Measurements from ENCODE around the gene KLHDC8B. TPM values are rescaled to one million over a fixed set of nuclear protein-coding genes. Genes with fewer than 3 reads are reported as not detected.

KLHDC8B gene
- 10 to 100 TPM; 41.5 to 43.8 (median 43.4) TPM for polyA plus RNA-seq (ENCODE audit: insufficient read length in 3 of 3)

DNA sequence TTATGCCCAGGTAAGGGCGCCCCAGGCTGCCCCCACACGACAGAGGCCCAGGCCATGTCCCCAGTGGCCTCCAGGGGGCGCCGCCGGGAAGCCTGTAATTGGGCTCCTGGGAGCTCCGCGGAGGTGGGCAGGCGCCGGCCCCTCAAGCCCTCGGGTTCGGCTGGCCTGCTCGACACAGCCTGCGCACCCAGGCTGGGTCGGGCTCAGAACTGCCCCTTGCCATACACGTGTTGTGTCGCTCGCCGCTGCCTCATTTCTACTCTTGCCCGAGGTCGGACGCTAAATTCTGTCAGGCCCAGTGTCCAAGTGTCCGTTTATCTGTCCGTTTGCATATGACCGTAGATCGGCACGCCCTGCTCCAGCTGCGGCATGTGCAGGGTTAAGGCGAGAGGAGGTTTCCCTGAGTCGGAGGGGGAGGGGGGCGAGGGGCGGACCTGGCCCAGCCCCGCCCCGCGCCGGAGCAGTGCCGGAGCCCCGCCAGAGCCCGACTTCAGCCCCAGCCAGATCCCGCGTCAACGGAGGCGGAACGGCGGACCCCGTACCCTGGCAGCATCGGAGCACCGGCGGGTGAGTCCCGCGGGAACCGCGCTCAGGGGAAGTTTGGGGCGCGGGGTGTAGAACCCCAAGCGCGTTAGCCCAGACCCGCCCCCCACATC, at the start of gene KLHDC8B:
KLHDC8B (plus strand) TSS at position 480 of the 656 bp plus-strand sequence. CDS start 1,172 bp downstream, outside the sequence.
- DNase-seq (ENCODE audit: low read depth in 3 of 3, low spot score in 2 of 3): peak; percentile 76 to 87 (median 79)

DNA sequence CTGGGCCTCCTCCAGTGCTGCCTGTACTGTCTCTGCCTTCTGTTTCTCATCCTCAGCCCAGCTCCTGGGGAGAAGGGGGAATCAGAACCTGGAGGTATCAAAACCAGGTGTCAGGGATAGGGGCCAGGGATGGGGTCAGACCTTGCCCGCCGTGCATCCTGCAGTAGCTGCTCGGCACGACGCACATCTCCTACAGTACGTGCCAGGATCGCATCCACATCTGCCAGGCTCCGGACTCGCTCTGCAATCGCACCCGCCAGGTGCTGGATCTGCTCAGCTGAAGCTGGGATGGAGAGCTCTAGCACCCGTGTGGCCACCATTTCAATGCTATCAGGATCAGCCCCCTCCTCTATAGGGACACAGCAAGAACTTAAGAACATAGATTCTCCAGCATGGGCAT, 49.4 kb upstream of the KLHDC8B start:
- no peak for DNase-seq (ENCODE audit: low read depth in 3 of 3, low spot score in 2 of 3)

DNA sequence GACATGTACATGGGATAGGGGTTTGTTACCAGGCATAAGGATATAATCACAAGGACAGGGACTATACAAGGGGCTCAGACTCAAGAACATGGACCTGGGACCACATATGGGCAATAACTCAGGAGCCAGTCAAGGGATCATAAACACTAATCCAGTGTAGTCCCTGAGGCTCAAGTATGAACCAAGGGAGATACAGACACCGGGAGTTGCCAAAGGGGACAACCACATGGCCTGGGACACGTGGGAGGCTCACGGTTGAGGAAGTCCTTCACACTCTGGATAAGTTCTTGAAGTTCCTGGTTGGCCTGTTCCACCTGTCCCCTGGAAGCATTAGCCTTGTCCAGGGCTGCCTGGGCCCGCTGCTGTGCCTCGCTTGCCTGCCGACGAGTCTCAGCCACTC, 48.9 kb upstream of the KLHDC8B start:
- DNase-seq (ENCODE audit: low read depth in 3 of 3, low spot score in 2 of 3): no peak

DNA sequence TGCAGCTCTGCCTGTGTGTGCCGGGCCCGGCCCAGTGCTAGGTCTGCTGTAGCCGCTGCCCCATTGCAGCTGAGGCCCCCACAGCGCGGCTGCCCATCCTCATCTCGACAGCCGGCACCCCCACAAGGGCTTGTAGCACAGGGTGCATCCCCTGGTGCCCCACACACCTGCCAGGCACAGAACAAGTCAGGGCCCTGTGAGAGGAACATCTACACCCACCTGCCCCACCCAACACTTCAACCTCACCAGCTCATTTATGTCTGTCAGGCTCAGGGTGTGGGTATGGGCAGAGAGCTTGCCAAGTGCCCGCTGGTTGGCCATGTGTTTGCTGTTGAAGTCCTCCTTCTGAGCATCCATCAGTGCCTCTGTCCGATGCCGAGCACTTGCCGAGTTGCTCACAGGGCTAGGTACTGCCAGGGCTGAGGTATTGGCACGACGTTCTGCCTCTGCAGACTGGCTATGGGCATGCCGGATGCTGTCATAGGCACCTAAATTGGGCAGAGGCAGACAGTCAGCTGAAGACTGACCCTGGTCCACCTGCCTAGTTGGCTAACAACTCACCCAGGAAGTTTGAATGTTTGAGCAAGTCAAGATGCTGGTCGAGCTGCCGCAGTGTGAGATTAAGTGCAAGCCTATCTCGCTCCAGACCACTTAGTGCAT, 48.4 kb upstream of the KLHDC8B start:
- no peak for DNase-seq (ENCODE audit: low read depth in 3 of 3, low spot score in 2 of 3)

DNA sequence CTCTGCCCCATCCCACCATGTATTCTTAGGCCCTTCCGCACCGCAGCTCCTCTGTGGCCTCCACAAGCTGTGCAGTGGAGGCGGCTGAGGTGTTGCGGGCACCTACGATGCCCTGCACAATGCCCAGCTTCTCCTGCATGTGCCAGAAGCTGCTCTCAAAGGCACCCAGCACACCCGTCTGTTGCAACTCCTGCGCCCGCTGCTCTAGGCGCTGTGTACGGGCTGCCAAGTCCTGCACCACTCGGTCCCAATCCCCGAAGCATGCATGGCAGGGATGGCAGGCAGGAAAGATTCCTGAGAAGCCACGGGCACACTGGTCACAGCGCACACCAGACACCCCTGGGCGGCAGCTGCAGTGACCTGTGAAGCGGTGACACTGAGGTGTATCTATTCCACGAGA, 47.7 kb upstream of the KLHDC8B start:
- no peak for DNase-seq (ENCODE audit: low read depth in 3 of 3, low spot score in 2 of 3)

DNA sequence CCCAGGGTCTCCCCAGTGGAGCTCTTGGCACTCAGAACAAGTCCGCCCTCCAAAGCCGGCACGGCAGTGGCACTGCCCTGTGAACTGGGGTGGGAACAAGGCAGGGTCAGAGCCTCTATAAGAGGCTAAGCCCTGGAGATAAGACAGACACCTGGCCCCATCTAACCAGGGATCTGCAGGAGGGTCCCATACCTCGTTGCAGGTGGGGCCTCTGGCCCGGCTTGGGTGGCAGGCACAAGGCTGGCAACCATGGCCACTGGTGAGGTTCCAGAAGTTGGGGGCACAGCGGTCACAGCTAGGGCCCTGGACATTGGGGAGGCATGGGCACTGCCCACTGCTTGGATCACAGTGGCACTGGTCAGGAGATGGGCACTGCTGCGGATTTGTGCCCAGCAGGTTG, 47.2 kb upstream of the KLHDC8B start:
- DNase-seq (ENCODE audit: low read depth in 3 of 3, low spot score in 2 of 3): no peak

DNA sequence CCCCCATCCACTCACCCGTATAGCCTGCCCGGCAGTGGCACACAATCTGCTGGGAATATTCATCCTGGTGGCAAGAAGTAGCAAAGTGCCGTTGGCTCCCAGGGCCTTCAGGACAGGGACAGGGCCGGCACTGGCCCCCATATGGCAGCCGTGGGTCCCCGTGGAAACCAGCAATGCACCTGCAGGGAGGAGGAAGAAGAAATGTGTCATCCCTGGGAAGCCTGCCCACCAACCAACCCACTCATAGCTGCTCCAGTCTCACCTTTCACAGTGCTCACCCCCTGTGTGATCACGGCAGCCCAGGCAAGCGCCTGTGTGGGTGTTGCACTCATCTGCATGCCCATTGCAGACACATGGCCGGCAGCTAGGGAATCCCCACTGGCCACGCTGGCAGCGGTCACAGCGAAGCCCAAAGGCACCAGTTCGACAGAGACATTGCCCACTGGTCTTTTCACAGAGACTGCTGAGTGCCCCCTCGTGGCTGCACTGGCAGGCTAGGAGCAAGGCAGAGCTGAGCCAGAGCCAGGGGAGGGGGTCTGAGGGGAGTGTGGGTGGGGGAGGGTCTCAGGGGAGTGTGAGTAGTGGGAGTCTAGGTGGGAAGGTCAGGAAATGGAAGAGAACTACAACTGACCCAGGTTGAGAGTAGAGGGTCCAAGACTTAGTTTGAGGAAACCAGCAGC, 46.3 kb upstream of the KLHDC8B start:
- no peak for DNase-seq (ENCODE audit: low read depth in 3 of 3, low spot score in 2 of 3)

DNA sequence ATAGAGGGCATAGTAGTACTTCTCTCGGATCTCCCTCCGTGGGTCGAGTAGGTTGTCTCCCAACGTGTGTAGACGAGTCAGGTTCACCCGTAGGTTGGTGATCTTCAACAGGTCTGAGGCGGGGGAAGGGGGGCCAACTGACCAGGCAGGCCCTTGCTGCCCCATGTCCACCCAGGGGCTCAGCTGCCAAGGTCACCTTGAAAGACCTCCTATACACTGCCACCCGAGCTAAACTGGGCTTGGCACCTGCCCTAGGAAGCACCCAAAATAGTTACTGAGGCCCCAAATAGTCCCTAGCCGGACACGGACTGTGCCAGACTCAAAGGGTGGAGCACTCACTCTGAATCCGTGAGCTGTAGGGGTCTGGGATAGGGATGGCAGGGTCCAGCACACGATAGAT, 40.4 kb upstream of the KLHDC8B start:
- DNase-seq (ENCODE audit: low read depth in 3 of 3, low spot score in 2 of 3): no peak

DNA sequence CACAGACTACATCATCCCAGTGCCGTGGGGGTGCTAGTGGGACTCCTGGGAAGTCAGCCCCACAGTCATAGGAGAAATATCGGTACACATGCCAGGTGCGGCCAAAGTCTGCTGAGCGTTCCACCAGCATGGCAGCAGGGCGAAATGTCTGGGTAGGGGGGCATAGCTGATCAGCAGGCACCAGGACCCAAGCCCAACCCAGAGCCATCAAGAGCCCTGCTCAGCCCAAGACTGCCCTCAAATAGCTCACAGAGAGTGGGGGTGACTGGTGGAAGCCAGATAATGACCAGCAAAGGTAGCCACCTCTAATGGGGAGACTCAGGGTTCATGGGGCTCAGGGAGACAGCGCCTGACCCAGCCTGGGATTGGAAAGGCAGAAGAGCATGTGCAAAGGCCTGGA, 39.8 kb upstream of the KLHDC8B start:
- DNase-seq (ENCODE audit: low read depth in 3 of 3, low spot score in 2 of 3): no peak

DNA sequence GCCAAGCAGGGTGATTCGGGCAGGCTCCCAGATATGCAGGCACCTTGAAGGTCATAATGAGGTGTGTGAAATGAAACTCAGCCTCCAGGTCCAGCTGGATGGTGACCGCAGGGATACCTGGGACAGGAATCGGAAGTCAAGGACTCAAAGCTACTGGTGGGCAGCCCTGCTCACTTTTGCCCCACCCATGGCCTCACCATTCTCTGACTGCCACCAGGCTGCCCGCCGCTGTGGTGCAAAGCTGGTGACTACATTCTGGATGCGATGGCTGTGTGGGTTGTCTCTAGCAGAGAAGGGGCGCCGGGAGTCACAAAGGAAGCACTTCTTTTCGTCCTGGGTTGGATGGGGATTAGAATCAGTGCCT, 39.3 kb upstream of the KLHDC8B start:
- no peak for DNase-seq (ENCODE audit: low read depth in 3 of 3, low spot score in 2 of 3)

DNA sequence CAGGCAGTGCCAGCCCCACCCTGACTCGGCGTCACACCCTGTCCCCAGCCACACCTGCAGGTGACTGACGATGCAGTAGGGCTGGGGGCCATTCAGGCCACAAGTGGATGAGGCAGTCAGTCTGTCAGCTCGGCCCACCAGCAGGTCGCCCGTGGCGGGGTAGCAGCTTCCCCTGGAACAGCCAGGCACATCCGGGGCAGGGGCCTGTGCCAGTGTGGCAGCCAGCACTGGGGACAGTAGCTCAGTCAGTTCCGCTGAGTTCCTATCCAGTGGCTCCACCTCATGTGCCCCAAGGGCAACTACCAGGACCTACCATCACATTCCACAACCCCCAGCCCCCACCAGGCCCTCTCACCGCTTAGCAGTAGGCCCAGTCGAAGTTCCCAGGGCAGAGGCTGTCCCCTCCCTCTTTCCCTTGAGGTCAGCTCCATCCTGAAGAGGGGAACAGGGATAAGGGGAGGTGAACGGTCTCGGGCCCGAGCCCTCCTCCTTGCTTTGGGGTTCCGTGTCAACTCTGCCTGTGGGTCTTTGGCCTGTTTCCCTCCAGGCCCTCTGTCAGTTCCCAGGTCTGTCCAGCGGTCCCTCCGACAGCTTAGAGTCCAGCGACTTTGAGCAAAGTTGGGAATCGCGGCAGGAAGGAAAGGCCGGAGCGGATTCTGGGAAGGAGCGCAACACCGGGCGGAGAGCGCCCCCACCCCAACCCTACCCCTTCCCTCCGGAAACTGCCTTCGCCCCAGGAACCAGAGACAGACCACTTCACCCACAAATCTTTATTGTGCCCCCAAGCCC, 38.8 kb upstream of the KLHDC8B start, which contains the start of gene LAMB2:
LAMB2 (minus strand) TSS at position 614 of the 789 bp plus-strand sequence; CDS start at position 431, 183 bp downstream.
- peak; percentile 70 to 75 (median 71) for DNase-seq (ENCODE audit: low read depth in 3 of 3, low spot score in 2 of 3)

DNA sequence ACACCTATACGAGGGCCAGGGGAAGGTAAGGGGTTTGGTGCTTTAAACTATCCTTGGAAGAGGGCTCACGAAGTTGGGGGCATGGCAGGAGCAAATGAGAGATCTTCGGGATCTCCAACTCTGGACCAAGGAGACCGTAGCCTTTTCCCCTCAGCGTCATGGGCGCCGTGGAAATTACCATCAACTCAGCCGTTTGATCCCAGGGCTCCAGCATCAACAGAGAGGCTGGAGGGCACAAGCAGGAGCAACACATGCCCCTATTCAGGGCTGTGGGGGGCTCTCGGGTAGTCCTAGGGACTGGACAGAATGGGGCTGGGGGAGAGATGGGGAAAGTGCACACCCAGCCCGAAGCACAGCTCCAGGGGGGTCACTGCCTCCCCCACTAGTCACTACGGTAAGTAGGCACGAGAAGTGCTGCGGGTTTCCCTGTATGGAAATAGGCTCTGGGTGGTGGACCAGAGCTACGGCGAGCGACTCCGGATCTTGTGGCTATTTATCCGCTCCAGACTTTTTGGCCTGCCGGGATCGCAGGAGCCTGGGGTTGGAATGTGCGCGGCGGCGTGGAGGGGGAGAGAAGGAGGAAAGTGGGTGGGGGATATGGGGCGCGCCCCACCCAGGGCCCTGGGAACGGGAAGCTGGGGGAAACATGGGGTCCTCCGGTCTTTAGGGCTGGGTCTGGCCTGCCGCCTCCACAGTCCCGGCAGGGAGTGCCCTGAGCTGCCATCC, 38.0 kb upstream of the KLHDC8B start:
- DNase-seq (ENCODE audit: low read depth in 3 of 3, low spot score in 2 of 3): peak; percentile 76 to 86 (median 79)

DNA sequence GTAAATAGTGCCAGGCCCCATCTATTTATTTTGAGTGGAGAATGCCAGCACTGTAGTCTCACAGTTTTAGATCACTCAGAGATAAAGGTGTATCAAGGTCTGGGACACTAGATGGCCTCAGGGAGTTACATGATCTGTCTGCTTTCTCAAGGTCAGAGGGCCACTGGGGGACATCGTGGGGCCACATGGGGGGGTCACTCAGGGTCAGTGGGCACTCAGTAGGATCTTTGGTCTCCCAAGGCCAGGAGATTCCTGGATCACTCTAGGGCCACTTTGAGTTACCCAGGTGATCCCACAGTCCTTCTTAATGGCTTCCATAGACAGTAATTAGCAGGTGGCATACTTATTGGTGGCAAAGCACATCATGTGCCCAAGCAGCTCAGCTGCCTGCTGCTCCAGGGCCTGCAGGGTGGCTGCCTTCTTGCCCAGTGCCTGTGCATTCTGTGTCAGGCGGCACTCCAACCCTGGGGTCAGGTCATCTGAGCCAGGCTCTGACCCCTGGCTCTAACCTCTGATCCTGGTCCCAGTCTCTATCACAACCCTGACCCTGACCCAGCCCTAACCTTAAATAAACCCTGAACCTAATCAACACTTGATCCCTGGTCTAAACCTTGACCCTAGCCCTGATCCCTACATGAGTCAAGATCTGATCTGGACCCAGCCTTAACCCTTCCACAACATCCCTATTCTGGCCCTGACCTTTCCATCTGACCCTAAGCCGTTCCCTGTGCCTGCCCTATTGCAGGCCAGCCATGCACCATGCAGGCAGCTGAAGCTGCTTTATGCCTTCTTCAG, 36.7 kb upstream of the KLHDC8B start:
- no peak for DNase-seq (ENCODE audit: low read depth in 3 of 3, low spot score in 2 of 3)

DNA sequence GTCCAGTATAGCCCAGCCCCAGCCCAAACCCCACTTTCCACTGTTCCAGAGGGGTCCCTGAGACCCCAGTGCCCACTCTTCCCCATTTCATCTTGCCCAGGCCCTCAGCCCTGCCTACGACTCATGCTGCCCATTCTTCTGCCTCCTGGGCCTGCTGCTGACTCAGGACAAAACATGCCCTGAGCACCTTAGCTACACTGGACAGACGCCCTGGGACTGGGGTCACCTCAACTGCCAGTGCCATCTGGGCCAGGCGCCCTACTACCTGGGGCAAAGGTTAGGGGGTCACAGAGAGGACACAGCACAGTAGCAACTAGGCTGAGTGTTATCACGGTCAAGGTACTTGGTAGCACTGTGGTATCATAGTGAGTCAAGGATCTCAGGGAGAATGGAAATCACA, 35.9 kb upstream of the KLHDC8B start:
- no peak for DNase-seq (ENCODE audit: low read depth in 3 of 3, low spot score in 2 of 3)

DNA sequence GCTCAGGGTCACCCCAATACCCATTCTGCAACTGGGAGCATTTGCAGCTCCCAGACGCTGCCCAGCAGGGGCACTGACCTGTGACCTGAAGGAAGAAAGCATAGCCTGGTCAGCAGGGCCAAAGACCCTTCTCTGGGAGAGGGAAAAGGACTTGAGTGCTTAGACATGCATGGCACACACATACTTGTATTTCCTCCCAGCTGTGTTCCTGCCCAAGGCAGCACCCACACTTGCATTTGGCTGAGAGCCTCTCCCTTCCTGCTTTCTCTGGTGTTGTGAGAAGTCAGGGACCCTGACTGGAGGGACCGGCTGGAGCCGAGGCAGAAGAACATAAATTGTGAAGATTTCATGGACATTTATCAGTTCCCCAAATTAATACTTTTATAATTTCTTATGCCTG, 31.3 kb upstream of the KLHDC8B start:
- no peak for DNase-seq (ENCODE audit: low read depth in 3 of 3, low spot score in 2 of 3)

DNA sequence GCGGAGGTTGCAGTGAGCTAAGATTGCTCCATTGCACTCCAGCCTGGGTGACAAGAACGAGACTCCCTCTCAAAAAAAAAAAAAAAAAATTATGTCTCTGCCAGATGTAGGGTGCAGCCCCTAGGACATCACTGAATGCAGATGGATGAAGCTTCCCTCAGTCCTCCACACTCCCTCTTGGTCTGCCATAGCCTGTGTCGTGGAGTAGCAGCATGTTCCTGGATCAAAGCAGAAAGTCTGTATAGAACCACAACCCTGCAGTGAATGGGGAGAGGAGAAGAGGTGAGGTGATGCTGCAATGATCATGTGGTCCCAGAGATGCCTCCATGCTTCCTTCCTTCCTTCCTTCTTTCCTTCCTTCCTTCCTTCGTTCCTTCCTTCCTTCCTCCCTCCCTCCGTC, 23.2 kb upstream of the KLHDC8B start:
- DNase-seq (ENCODE audit: low read depth in 3 of 3, low spot score in 2 of 3): no peak

DNA sequence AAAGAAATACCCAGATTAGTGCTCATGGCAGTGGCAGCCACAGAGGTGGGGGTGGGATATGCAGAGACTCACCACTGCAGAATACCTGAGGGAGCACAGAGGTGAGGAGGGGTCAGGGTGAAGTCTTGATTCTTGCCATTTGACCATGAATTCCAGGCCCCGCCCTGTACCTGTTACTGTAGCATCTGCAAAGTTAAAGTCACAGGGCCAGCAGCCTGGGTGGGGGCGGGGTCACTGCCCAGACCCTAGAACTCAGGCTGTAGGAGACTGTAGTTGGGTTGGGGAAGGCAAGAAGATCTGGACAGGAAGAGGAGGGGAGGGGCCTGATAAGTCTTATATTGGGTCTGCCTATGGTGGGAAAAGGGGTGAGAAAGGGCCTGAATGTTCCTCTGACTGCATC, 19.8 kb upstream of the KLHDC8B start:
- DNase-seq (ENCODE audit: low read depth in 3 of 3, low spot score in 2 of 3): no peak

DNA sequence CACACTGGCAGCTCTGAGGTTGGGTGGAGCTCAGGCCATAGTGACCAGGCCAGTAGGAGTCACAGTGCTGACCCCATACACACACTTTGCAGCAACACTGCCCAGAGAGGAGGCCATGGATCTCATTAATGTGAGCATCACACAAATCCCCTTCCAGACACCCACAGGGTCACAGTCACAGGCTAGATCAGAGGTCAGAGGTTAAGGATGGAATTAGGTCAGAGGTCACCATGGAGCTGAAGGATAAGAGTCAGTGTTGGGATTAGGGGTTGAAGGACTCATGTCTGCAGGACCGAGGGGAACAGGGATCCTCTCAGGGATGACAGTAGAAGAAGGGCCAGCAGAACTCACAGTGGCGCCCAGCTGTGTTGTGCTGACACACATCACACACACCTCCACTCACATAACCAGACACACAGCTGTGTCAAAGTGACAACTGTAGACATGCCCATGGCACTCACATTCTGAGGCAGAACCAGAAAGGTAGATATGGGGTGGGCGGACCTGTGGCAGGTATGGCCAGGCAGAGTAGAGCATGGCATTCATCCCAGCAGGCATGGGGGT, 18.0 kb upstream of the KLHDC8B start:
- DNase-seq (ENCODE audit: low read depth in 3 of 3, low spot score in 2 of 3): no peak

DNA sequence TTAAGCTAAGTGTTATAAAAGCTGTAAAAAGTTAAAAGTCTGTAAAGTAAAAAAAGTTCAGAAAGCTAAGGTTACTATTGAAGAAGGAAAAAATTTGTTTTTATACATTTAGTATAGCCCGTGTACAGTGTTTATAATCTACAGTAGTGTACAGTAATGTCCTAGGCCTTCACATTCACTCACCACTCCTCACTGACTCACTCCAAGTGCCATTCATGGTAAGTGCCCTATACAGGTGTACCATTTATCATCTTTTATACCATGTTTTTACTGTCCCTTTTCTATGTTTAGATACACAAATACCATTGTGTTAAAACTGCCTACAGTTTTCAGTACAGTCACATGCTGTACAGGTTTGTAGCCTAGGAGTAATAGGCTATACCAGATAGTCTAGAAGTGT, 14.1 kb upstream of the KLHDC8B start:
- DNase-seq (ENCODE audit: low read depth in 3 of 3, low spot score in 2 of 3): no peak

All from right renal cortex interstitium (tissue), 3 donors.